Measurements from ENCODE around the gene KIF3A. TPM values are rescaled to one million over a fixed set of nuclear protein-coding genes. Genes with fewer than 3 reads are reported as not detected.

The KIF3A gene
- total and polyA plus RNA-seq, 2 experiments from 2014 or later = 11.2 to 19.7 TPM

DNA sequence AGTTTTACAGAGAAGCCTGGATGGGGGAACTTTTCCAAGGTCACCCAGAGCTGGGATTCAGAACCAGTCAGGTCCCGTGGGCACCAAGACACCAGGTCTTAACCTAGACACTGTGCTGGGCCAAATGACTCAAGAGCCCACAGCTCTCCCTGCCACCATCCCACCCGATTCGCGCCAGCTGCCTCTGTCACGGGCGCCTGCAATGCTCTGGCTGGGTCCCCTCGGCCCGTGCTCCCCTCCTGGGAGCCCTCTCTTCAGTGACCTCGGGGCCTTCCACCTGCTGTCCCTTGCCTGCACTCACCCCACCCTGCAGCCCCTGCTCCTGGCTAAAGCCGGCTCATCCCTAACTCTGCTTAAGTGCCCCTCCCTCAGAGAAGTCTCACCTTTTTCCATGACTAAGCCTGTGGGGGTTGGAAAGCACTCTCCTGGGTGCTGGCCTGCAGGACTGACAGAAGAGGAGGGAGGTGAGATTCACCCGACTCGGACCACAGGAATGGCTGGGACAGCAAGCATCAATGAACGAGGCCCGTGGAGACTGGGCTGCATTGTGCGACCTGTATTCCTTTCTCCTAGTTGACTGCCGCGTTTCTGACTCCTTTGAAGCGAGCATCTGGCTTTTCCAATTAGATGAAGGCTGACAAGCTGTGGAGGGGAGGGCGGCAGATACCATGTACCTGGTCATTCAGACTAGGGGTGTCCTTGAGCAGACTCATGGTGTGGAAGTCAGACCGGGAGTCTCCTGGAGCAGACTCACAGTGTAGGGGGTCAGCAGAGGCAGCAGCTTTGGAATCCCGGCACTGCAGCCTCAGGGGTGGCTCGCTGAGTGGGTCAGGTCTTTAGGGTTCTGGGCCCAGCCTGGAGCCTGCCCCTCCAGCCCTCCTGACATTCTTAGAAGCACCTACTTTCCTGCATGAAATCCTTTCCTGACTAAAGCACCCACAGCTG, 69.3 kb downstream of the KIF3A start:
- H3K4me1 ChIP-seq (ENCODE audit: insufficient read depth) = no peaks in the 10 kb centered on the region
- peak overlapping the region; percentile 56; the same call in 1 of the 2 replicates for H2AFZ ChIP-seq
- H3K9me3 Mint-ChIP-seq = no peaks in the 10 kb centered on the region; the same call in 2 of the 3 replicates
- no peaks in the 10 kb centered on the region; the same call in 2 of the 3 replicates for H3K36me3 Mint-ChIP-seq (ENCODE audit: low read depth)
- no peak overlapping the region for H3K4me2 ChIP-seq
- H3K79me2 ChIP-seq (replicated peaks; ENCODE audit: insufficient read depth) = no peaks in the 10 kb centered on the region
- no peaks in the 10 kb centered on the region for H3K36me3 ChIP-seq (ENCODE audit: insufficient read depth)
- peaks cover 20% of the 10 kb centered on the region for H3K27me3 Mint-ChIP-seq (ENCODE audit: insufficient read depth, low read depth, poor library complexity)
- H3K4me3 ChIP-seq = no peak overlapping the region
- H3K4me1 Mint-ChIP-seq = peaks cover 15% of the 10 kb centered on the region
- no peak overlapping the region for H3K4me3 Mint-ChIP-seq
- H3K9me2 ChIP-seq (ENCODE audit: insufficient read depth) = peaks cover 2% of the 10 kb centered on the region; the same call in 1 of the 2 replicates
- no peaks in the 10 kb centered on the region for H3K27me3 ChIP-seq (ENCODE audit: insufficient read depth)
- TF ChIP-seq CREB1 (CRISPR knock-in tag; IDR thresholded peaks at IDR 0.05; ENCODE audit: low read depth) (no peak), EZH2 (IDR thresholded peaks at IDR 0.05; ENCODE audit: low read depth, unreplicated experiment) (no peak), NANOG (IDR thresholded peaks at IDR 0.05; ENCODE audit: borderline replicate concordance) (no peak), POLR2AphosphoS5 (IDR thresholded peaks at IDR 0.05; ENCODE audit: low read depth) (no peak), STAT1 (IDR thresholded peaks at IDR 0.05; ENCODE audit: unreplicated experiment) (no peak), ZNF331 (CRISPR knock-in tag; IDR thresholded peaks at IDR 0.05; ENCODE audit: low read depth) (no peak), JUNB (IDR thresholded peaks at IDR 0.05; ENCODE audit: unreplicated experiment) (no peak), ZNF114 (CRISPR knock-in tag; IDR thresholded peaks at IDR 0.05) (no peak), EZH2phosphoT487 (IDR thresholded peaks at IDR 0.05; ENCODE audit: unreplicated experiment) (no peak)
- TF ChIP-seq, protein P1, sequence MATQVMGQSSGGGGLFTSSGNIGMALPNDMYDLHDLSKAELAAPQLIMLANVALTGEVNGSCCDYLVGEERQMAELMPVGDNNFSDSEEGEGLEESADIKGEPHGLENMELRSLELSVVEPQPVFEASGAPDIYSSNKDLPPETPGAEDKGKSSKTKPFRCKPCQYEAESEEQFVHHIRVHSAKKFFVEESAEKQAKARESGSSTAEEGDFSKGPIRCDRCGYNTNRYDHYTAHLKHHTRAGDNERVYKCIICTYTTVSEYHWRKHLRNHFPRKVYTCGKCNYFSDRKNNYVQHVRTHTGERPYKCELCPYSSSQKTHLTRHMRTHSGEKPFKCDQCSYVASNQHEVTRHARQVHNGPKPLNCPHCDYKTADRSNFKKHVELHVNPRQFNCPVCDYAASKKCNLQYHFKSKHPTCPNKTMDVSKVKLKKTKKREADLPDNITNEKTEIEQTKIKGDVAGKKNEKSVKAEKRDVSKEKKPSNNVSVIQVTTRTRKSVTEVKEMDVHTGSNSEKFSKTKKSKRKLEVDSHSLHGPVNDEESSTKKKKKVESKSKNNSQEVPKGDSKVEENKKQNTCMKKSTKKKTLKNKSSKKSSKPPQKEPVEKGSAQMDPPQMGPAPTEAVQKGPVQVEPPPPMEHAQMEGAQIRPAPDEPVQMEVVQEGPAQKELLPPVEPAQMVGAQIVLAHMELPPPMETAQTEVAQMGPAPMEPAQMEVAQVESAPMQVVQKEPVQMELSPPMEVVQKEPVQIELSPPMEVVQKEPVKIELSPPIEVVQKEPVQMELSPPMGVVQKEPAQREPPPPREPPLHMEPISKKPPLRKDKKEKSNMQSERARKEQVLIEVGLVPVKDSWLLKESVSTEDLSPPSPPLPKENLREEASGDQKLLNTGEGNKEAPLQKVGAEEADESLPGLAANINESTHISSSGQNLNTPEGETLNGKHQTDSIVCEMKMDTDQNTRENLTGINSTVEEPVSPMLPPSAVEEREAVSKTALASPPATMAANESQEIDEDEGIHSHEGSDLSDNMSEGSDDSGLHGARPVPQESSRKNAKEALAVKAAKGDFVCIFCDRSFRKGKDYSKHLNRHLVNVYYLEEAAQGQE (IDR thresholded peaks at IDR 0.05; ENCODE audit: unreplicated experiment) = no peak
- TF ChIP-seq, protein P2, sequence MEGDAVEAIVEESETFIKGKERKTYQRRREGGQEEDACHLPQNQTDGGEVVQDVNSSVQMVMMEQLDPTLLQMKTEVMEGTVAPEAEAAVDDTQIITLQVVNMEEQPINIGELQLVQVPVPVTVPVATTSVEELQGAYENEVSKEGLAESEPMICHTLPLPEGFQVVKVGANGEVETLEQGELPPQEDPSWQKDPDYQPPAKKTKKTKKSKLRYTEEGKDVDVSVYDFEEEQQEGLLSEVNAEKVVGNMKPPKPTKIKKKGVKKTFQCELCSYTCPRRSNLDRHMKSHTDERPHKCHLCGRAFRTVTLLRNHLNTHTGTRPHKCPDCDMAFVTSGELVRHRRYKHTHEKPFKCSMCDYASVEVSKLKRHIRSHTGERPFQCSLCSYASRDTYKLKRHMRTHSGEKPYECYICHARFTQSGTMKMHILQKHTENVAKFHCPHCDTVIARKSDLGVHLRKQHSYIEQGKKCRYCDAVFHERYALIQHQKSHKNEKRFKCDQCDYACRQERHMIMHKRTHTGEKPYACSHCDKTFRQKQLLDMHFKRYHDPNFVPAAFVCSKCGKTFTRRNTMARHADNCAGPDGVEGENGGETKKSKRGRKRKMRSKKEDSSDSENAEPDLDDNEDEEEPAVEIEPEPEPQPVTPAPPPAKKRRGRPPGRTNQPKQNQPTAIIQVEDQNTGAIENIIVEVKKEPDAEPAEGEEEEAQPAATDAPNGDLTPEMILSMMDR (conservative IDR thresholded peaks at IDR 0.05; ENCODE audit: low read depth in 2 of 2) = no peak
- TF ChIP-seq, protein P3, sequence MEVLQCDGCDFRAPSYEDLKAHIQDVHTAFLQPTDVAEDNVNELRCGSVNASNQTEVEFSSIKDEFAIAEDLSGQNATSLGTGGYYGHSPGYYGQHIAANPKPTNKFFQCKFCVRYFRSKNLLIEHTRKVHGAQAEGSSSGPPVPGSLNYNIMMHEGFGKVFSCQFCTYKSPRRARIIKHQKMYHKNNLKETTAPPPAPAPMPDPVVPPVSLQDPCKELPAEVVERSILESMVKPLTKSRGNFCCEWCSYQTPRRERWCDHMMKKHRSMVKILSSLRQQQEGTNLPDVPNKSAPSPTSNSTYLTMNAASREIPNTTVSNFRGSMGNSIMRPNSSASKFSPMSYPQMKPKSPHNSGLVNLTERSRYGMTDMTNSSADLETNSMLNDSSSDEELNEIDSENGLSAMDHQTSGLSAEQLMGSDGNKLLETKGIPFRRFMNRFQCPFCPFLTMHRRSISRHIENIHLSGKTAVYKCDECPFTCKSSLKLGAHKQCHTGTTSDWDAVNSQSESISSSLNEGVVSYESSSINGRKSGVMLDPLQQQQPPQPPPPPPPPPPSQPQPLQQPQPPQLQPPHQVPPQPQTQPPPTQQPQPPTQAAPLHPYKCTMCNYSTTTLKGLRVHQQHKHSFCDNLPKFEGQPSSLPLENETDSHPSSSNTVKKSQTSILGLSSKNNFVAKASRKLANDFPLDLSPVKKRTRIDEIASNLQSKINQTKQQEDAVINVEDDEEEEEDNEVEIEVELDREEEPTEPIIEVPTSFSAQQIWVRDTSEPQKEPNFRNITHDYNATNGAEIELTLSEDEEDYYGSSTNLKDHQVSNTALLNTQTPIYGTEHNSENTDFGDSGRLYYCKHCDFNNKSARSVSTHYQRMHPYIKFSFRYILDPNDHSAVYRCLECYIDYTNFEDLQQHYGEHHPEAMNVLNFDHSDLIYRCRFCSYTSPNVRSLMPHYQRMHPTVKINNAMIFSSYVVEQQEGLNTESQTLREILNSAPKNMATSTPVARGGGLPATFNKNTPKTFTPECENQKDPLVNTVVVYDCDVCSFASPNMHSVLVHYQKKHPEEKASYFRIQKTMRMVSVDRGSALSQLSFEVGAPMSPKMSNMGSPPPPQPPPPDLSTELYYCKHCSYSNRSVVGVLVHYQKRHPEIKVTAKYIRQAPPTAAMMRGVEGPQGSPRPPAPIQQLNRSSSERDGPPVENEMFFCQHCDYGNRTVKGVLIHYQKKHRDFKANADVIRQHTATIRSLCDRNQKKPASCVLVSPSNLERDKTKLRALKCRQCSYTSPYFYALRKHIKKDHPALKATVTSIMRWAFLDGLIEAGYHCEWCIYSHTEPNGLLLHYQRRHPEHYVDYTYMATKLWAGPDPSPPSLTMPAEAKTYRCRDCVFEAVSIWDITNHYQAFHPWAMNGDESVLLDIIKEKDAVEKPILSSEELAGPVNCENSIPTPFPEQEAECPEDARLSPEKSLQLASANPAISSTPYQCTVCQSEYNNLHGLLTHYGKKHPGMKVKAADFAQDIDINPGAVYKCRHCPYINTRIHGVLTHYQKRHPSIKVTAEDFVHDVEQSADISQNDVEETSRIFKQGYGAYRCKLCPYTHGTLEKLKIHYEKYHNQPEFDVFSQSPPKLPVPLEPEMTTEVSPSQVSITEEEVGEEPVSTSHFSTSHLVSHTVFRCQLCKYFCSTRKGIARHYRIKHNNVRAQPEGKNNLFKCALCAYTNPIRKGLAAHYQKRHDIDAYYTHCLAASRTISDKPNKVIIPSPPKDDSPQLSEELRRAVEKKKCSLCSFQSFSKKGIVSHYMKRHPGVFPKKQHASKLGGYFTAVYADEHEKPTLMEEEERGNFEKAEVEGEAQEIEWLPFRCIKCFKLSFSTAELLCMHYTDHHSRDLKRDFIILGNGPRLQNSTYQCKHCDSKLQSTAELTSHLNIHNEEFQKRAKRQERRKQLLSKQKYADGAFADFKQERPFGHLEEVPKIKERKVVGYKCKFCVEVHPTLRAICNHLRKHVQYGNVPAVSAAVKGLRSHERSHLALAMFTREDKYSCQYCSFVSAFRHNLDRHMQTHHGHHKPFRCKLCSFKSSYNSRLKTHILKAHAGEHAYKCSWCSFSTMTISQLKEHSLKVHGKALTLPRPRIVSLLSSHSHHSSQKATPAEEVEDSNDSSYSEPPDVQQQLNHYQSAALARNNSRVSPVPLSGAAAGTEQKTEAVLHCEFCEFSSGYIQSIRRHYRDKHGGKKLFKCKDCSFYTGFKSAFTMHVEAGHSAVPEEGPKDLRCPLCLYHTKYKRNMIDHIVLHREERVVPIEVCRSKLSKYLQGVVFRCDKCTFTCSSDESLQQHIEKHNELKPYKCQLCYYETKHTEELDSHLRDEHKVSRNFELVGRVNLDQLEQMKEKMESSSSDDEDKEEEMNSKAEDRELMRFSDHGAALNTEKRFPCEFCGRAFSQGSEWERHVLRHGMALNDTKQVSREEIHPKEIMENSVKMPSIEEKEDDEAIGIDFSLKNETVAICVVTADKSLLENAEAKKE (CRISPR knock-in tag; IDR thresholded peaks at IDR 0.05) = no peak
- TF ChIP-seq, protein P4, sequence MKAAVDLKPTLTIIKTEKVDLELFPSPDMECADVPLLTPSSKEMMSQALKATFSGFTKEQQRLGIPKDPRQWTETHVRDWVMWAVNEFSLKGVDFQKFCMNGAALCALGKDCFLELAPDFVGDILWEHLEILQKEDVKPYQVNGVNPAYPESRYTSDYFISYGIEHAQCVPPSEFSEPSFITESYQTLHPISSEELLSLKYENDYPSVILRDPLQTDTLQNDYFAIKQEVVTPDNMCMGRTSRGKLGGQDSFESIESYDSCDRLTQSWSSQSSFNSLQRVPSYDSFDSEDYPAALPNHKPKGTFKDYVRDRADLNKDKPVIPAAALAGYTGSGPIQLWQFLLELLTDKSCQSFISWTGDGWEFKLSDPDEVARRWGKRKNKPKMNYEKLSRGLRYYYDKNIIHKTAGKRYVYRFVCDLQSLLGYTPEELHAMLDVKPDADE (IDR thresholded peaks at IDR 0.05) = no peak
- H3K27ac ChIP-seq (ENCODE audit: low read depth) = no peak overlapping the region
- ATAC-seq = peak; percentile 17; the same call in 1 of the 3 replicates
- DNase-seq (ENCODE audit: low spot score) = no peak
- H3F3A ChIP-seq (replicated peaks; ENCODE audit: low read depth) = no peaks in the 10 kb centered on the region
- no peaks in the 10 kb centered on the region for H4K20me1 ChIP-seq (replicated peaks; ENCODE audit: insufficient read depth)
- H3K27ac Mint-ChIP-seq = no peak overlapping the region
